HG03159 (cell line): ENCODE measurements around the gene CRYGN.

Source experiments
- ATAC-seq: cut with Tn5 transposase; IDR thresholded peaks from one replicate; pipeline ENCODE4 v1.9.1; 2021; ENCODE audit warnings: mild to moderate bottlenecking, moderate library complexity; ENCODE audit not compliant: unreplicated experiment

The CRYGN gene

GRCh38 chr7:151393031-151393977, 46.6 kb downstream of the CRYGN start:
- no peak for ATAC-seq

DNA sequence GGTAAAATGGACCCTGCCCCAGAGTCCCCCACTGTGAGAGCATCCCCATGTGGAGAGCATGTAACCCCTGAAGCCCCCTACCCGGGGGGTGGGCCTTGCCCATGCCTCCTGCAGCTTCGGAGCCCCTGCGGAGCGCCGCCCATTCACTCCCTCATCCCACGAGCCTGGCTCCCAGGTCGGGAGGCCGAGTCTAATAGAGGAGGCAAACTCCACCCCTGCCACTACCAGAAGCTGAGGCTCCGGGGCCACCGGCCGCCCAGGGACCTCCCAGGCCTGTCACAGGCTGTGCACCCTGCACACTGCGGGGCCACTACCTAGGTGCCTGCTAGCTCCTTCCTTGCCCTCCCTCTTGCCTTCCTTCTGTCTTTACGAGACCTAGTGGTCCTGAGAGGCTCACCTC, 47.5 kb downstream of the CRYGN start:
- ATAC-seq: no peak

GRCh38 chr7:151392002-151392401, 47.9 kb downstream of the CRYGN start:
- no peak for ATAC-seq

GRCh38 chr7:151391358-151391730, 48.6 kb downstream of the CRYGN start:
- no peak for ATAC-seq

DNA sequence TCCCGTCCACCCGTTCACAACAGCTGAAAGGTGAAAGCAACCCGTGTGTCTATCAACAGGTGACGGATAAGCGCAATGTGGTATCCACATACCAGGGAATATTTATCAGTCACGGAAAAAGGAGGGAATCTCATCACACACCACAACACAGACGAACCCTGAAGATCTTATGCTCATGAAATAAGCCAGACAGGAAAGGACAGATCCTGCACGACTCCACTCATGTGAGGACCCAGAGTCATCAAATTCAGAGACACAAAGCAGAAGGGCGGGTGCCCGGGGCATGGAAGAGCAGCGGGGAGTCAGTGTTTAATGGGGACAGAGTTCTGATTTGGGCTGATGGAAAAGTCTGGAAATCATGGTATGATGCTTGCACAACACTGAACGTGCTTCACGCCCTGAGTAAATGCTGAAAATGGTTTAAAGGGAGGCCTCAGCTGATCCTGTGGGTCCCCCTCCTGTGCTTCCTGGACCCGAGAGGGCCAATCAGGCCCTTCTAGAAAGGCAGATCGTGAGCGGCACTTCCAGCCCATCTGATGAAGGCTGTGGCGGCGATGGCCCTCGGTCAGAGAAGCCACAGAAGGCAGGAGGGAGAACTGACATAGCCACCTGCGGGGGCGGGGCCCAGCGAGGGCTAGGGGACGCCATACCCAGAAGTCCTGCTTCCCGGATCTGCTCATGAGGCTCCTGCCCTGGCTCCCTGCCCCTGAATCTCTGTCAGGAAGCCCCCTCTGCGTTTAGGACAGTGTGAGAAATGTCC, 49.2 kb downstream of the CRYGN start:
- no peak for ATAC-seq

GRCh38 chr7:151389768-151390597, 50.0 kb downstream of the CRYGN start:
- ATAC-seq: no peak

DNA sequence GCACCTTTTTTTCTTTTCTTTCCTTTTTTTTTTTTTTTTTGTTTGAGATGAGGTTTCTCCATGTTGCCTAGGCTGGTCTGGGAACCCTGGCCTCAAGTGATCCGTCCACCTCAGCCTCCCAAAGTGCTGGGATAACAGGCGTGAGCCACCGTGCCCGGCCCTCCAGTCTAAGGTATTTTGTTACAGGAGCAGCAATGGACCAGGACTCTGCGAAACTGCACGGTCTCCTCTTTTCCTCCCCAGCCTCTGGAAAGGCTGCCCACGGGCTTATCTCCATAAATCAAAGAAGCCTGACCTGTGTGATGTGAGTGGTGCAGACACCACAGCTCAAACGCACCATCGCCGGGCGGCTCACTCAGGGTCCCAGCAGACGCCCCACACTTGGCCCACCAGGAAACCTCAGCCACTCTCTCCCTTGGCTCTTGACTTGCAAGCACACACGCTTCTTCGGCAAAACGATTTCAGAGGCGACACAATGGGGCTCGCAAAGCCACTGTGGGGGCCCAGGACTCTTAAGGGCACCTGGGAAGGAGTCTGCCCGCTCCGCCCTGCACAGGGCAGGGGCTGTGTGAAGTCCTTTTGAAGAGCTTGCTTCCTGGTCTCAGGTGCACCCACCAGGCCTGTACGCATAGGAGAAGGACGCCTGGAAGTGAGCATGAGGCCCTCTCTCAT, 50.7 kb downstream of the CRYGN start:
- no peak for ATAC-seq

GRCh38 chr7:151388430-151388829, 51.5 kb downstream of the CRYGN start:
- ATAC-seq: no peak

- no peak for ATAC-seq
Observed at GRCh38 chr7:151388007-151388297, 52.0 kb downstream of the CRYGN start.

GRCh38 chr7:151387161-151388006, 52.6 kb downstream of the CRYGN start:
- ATAC-seq: no peak

GRCh38 chr7:151386301-151387160, 53.4 kb downstream of the CRYGN start:
- no peak for ATAC-seq

DNA sequence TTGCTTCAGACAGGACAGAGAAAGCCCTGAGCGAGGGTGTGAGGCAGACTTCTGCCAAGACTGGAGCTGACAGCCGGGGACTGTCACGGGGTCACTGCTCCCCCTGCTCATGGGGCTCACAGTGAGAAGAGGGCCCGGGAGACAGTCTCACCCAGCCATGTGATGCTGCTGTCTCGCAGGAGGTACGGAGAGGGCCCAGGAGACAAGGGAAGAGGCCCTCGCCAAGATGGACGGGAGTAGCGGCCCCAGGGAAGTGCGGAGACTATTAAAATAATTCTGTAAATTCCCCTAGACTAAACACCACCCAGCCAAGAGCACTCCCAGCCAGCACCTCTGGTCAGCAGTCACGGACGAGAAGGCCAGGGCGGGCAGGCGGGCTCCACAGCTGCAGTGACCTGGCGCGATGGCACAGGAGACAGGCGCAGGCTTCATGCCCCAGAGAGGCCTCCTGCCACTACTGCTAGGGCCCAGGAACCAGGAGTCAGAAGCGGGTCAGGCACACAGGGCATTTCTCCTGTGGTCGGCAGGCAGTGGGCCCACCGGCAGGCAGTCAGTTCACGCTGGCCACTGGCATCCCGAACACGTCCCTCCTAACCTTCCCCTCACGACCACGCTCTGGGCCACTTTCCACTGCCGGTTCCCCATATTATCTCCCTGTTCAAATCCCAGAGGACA, 54.2 kb downstream of the CRYGN start:
- ATAC-seq: no peak

GRCh38 chr7:151384776-151385625, 54.9 kb downstream of the CRYGN start:
- ATAC-seq: no peak

DNA sequence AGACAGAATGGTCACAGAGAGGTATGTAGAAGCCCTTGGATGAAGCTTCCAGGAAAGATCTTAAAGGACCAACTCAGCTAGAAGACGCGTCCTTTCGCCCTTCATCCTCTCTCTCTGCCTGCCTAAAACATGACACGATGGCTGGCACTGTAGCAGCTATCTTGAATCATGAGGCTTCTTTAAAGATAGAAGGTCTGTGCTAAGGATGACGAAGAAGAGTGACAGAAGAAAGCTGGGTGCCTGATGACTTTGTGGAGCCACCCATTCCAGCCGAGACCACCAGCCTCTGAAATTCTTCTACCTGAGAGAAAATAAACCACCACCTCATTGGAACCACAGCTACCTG, 55.6 kb downstream of the CRYGN start:
- ATAC-seq: no peak

DNA sequence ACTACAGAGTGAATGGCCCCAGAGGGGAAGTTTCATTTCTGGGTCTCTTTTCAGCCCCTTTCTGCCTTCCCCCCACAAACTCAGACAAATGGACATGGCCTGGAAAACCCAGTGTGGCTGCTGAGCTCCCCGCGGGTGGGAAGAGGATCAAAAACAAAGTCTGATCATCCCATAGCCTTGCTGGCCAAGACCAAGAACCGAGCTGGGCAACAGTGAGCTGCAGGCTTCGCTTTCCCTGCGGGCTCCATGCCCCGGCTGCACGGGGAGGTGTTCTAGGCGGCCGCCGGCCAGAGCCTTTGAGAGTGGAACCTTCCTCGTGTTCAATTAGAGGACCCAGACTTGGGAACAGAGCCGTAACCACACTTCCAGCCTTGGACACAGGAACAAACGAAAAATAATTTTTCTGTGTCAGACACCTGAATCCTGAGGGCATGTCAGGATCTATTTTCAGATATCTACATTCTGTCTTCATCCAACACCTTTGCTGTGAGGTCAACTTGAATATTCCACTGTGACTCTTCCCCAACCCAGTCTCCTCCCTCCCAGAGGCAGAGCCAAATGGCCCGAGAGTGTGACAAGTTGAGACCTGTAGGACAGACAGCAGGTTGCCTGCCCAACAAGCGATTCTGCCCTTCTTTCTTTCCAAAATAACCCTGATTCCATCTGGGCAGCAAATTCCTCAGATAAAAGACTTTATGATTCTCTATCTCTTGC, 56.1 kb downstream of the CRYGN start:
- no peak for ATAC-seq

- no peak for ATAC-seq
Observed at GRCh38 chr7:151382079-151382885, 57.7 kb downstream of the CRYGN start.
